Mesothelial cell of epicardium (in vitro differentiated cells): Measurements from ENCODE around the gene ZBTB45. TPM values are rescaled to one million over a fixed set of nuclear protein-coding genes. Genes with fewer than 3 reads are reported as not detected.
"Not testable (repeated sequence)": the region's sequence is repeated elsewhere in the genome, so short reads cannot be mapped to it uniquely, and the experiment has no call there.

Experiments
- DNase-seq, 2 experiments: peaks; one replicate each; pipeline ENCODE4 v3.0.0; 2021; ENCODE audit warnings: low spot score in 2 of 2; ENCODE audit not compliant: unreplicated experiment in 2 of 2
- H3K27ac Mint-ChIP-seq: 2 replicates; pipeline ENCODE4 v1.8.0; 2021; ENCODE audit warnings: mixed read lengths
- H3K27me3 Mint-ChIP-seq: 2 replicates; pipeline ENCODE4 v1.8.0; 2021; ENCODE audit warnings: low read depth, mixed read lengths
- H3K36me3 Mint-ChIP-seq: 2 replicates; pipeline ENCODE4 v1.8.0; 2021; ENCODE audit warnings: mixed read lengths
- H3K4me1 Mint-ChIP-seq: 2 replicates; pipeline ENCODE4 v1.8.0; 2021; ENCODE audit warnings: mixed read lengths
- H3K4me3 Mint-ChIP-seq: 2 replicates; pipeline ENCODE4 v1.8.0; 2021; ENCODE audit warnings: mild to moderate bottlenecking, moderate library complexity, mixed read lengths
- H3K9me3 Mint-ChIP-seq: 2 replicates; pipeline ENCODE4 v1.8.0; 2021; ENCODE audit warnings: mixed read lengths
- CTCF ChIP-seq: fragments of 200-600 bp; sonication (generic); IDR thresholded peaks from one replicate; pipeline ENCODE4 v1.5.0; 2021; ENCODE audit warnings: antibody characterized with exemption; ENCODE audit not compliant: unreplicated experiment
- total RNA-seq: library from RNA; stranded (reverse); gene quantifications from 3 replicates; pipeline ENCODE4 v1.2.1, GENCODE V29; 2021

Gene ZBTB45
- total RNA-seq, 1 donor from 2014 or later = 24.4 TPM

GRCh38 chr19:58544591-58545285 is 25.1 kb upstream of the ZBTB45 start:
- H3K4me3 Mint-ChIP-seq = peak overlapping the region; percentile 97
- peak overlapping the region; percentile 98 for H3K27ac Mint-ChIP-seq
- H3K27me3 Mint-ChIP-seq = peaks cover 24% of the 10 kb centered on the region

DNA sequence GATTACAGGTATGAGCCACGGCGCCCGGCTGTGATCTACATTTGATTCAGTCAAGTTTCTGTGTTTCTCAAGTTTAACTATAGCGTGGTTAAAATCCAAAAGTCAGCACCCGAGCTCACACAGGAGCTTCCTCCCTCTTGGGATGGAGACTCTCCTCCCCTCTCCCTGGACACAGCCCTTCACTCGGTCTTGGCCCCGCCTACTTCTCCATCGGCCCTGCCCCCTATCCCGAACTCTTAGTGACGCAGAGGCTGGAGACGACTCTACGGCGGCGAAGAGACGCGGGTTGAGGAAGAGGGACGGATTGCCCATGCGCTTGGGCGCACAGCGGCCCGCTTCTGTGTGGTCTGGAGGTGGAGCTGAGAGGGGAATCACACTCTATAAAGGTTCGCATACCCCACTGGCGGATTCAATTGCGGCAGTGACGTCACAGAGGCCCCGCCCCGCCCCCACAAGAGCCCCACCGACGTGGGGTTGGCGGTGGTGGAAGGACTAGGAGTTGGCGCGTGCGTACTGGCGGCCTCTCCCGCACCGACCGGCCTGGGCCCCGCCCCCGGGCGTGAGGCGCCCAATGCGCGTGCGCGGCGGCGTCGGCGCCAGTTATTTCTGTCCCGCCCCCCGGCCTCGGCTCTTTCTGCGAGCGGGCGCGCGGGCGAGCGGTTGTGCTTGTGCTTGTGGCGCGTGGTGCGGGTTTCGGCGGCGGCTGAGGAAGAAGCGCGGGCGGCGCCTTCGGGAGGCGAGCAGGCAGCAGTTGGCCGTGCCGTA is 24.4 kb upstream of the ZBTB45 start, which contains the start of gene TRIM28:
TSS of gene TRIM28 (plus strand) at position 239 of the 765 bp plus-strand sequence. CDS start 694 bp downstream, outside the sequence.
- H3K4me3 Mint-ChIP-seq = peak within 1 kb of the TSS; percentile 97
- no peak for TF ChIP-seq CTCF
- DNase-seq = peak; percentile 100
- no peaks in the 10 kb centered on the region for H3K9me3 Mint-ChIP-seq
- peaks cover 31% of the 10 kb centered on the region for H3K27me3 Mint-ChIP-seq
- peak within 1 kb of the TSS; percentile 98 for H3K27ac Mint-ChIP-seq
- H3K4me1 Mint-ChIP-seq = peaks cover 20% of the 10 kb centered on the region
- peaks cover 5% of the 10 kb centered on the region for H3K36me3 Mint-ChIP-seq

More at GRCh38 chr19:58544591-58545285, 25.1 kb upstream of the ZBTB45 start:
- peaks cover 20% of the 10 kb centered on the region for H3K4me1 Mint-ChIP-seq
- peaks cover 8% of the 10 kb centered on the region for H3K36me3 Mint-ChIP-seq
- peak; percentile 74 to 88 for DNase-seq
- no peak for TF ChIP-seq CTCF
- no peaks in the 10 kb centered on the region for H3K9me3 Mint-ChIP-seq

GRCh38 chr19:58542641-58543372 is 23.2 kb upstream of the ZBTB45 start:
- not testable (repeated sequence) for H3K9me3 Mint-ChIP-seq
- H3K27ac Mint-ChIP-seq = peak overlapping the region; percentile 97

GRCh38 chr19:58539169-58539559 is 19.6 kb upstream of the ZBTB45 start:
- peak overlapping the region; percentile 69 for H3K4me3 Mint-ChIP-seq

More at GRCh38 chr19:58542641-58543372, 23.2 kb upstream of the ZBTB45 start:
- H3K4me3 Mint-ChIP-seq, DNase-seq, H3K36me3 Mint-ChIP-seq: not testable (repeated sequence)
- H3K27me3 Mint-ChIP-seq = peaks cover 33% of the 10 kb centered on the region
- H3K4me1 Mint-ChIP-seq = peaks cover 25% of the 10 kb centered on the region

GRCh38 chr19:58538257-58539168 is 18.9 kb upstream of the ZBTB45 start:
- Mint-ChIP-seq H3K27ac (peak overlapping the region; percentile 97), H3K4me1 (peaks cover 7% of the 10 kb centered on the region), H3K36me3 (no peaks in the 10 kb centered on the region), H3K9me3 (no peaks in the 10 kb centered on the region), H3K27me3 (peaks cover 28% of the 10 kb centered on the region), H3K4me3 (peak overlapping the region; percentile 69)
- DNase-seq = peak; percentile 61 to 79
- TF ChIP-seq CTCF = no peak

More at GRCh38 chr19:58539169-58539559, 19.6 kb upstream of the ZBTB45 start:
- Mint-ChIP-seq H3K27me3 (peaks cover 33% of the 10 kb centered on the region), H3K4me1 (peaks cover 11% of the 10 kb centered on the region)
- not testable (repeated sequence) for H3K9me3 Mint-ChIP-seq, H3K27ac Mint-ChIP-seq, DNase-seq, H3K36me3 Mint-ChIP-seq
